Urothelium cell line (cell line): ENCODE measurements around the gene DIS3.
A peak's percentile ranks its signal among the peaks of the same experiment; 100 is the strongest.
"Not testable (repeated sequence)": the region's sequence is repeated elsewhere in the genome, so short reads cannot be mapped to it uniquely, and the experiment has no call there.

Experiments
- DNase-seq: peaks from one replicate; pipeline ENCODE4 v3.0.0; 2011; ENCODE audit warnings: low spot score, mixed read lengths
- FAIRE-seq: peaks from 2 replicates; lab custom pipeline; 2011; peaks lifted over from hg19 to GRCh38; lab: Jason Lieb, UNC

The DIS3 gene, protein sequence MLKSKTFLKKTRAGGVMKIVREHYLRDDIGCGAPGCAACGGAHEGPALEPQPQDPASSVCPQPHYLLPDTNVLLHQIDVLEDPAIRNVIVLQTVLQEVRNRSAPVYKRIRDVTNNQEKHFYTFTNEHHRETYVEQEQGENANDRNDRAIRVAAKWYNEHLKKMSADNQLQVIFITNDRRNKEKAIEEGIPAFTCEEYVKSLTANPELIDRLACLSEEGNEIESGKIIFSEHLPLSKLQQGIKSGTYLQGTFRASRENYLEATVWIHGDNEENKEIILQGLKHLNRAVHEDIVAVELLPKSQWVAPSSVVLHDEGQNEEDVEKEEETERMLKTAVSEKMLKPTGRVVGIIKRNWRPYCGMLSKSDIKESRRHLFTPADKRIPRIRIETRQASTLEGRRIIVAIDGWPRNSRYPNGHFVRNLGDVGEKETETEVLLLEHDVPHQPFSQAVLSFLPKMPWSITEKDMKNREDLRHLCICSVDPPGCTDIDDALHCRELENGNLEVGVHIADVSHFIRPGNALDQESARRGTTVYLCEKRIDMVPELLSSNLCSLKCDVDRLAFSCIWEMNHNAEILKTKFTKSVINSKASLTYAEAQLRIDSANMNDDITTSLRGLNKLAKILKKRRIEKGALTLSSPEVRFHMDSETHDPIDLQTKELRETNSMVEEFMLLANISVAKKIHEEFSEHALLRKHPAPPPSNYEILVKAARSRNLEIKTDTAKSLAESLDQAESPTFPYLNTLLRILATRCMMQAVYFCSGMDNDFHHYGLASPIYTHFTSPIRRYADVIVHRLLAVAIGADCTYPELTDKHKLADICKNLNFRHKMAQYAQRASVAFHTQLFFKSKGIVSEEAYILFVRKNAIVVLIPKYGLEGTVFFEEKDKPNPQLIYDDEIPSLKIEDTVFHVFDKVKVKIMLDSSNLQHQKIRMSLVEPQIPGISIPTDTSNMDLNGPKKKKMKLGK

GRCh38 chr13:72781451-72782439 lies at the start of gene DIS3, which contains the start of gene PIBF1:
Gene DIS3 (minus strand): TSS chr13:72781900. CDS start chr13:72781832, 68 bp downstream.
Gene PIBF1 (plus strand): TSS chr13:72782133. CDS start chr13:72783470, 1,337 bp downstream.
- peak; percentile 65 for FAIRE-seq
- peak; percentile 93 for DNase-seq

- FAIRE-seq = no peak
- no peak for DNase-seq
Observed at GRCh38 chr13:72823724-72824123, 42.0 kb upstream of the DIS3 start.

GRCh38 chr13:72823081-72823480 lies 41.4 kb upstream of the DIS3 start:
- FAIRE-seq = no peak
- DNase-seq = no peak

DNA sequence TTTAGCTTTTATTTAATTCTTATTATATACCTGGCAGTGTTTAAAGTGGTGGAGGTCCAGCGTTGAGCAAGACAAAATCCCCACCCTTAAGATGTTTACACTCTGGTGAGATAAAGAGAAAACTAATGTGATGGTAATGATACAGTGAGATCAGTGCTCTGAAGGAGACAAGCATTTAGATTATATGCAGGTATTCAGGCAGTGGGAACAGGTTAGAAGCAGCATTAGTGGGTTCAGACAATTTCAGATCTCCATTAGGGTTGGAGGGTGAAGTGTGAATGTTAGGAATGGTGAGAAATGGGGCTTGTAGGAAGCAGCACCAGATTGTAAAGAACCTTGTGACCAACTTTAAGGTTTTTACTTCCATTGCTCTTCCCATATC lies 39.2 kb upstream of the DIS3 start:
- no peak for DNase-seq
- FAIRE-seq = no peak

- FAIRE-seq (no peak), DNase-seq (no peak)
Observed at GRCh38 chr13:72820156-72820897, 38.6 kb upstream of the DIS3 start.

GRCh38 chr13:72808917-72809500 lies 27.3 kb upstream of the DIS3 start:
- no peak for FAIRE-seq
- DNase-seq = peak; percentile 0

DNA sequence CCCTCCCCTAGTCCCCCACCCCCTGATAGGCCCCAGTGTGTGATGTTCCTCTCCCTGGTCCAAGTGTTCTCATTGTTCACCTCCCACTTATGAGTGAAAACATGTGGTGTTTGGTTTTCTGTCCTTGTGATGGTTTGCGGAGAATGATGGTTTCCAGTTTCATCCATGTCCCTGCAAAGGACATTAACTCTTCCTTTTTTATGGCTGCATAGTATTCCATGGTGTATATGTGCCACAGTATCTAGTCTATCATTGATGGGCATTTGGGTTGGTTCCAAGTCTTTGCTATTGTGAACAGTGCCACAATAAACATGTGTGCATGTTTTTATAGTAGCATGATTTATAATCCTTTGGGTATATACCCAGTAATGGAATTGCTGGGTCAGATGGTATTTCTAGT lies 24.8 kb upstream of the DIS3 start:
- FAIRE-seq, DNase-seq: not testable (repeated sequence)

DNA sequence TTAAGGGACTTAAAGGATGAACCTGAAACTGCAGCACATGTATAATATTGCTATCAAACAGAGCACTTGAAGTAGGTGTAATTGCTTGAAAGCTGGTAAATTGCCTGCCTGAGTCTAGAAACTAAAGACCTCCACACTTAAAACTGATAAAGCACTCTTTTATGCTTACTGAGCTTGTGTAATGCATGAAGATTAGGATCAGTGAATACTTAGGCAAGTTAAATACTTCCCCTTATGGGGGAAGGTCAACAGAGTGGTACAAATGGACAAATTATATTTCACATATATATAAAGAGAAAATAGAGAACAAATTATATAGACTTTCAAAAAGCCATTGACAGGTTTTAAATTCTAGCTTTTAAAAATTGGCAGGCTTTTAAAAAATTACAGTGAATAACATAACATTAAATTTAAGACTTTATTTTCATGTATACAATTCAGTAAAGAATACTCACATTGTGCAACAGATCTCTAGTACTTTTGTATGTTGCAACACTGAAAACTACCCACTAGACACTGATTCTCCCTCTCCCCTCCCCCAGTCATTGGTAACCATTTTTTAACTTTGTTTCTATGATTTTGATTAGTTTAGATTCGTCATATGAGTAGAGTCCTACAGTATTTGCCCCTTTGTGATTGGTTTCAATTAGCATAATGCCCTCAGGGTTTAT lies 24.1 kb upstream of the DIS3 start:
- DNase-seq (no peak), FAIRE-seq (no peak)

DNA sequence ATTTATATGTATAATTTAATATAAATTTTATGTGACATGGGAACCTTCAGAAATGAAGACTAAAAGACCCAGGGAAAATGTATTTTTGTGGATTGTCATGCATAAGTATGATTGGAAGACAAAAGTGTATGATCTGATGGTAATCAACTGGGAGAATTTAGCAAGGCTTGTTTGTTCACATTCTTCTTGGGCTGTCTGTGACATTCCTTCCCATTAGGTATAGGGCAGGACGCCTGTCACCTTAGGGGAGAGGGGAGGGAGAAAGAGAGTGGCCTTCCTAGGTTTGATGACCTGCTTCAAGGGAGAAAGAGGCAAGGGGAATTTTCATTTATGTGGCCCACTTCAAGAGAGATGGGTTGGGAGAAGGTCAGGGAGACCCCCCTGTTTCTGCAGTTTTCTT lies 22.6 kb upstream of the DIS3 start:
- DNase-seq = no peak
- FAIRE-seq = no peak

GRCh38 chr13:72798817-72799216 lies 17.1 kb upstream of the DIS3 start:
- DNase-seq = no peak
- FAIRE-seq = no peak

- FAIRE-seq = no peak
Observed at GRCh38 chr13:72792640-72793039, 10.9 kb upstream of the DIS3 start.

DNA sequence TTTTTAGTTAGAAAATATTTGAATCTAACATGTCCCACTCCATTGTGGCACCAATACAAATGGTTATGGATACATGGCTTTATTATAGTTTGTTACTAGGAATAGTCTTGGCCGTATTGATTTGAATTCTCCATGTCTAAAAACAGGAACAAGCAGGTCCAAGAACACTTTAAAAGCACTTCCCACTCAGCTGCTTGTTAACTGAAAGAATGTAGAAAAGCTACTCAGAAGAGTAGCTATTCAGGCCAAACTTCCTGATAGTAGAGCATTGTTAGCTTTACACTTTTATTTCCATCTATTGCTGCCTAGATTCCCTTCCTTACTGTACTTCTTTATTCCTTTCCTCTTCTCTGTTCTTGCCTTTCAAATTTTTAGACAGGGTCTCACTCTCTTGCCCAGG lies 7.1 kb upstream of the DIS3 start:
- DNase-seq = no peak
- no peak for FAIRE-seq

More at GRCh38 chr13:72792640-72793039, 10.9 kb upstream of the DIS3 start:
- DNase-seq = no peak

- FAIRE-seq, DNase-seq: not testable (repeated sequence)
Observed at GRCh38 chr13:72784679-72785078, 3.0 kb upstream of the DIS3 start.

GRCh38 chr13:72782717-72783116 lies 1.0 kb upstream of the DIS3 start:
- FAIRE-seq = no peak

DNA sequence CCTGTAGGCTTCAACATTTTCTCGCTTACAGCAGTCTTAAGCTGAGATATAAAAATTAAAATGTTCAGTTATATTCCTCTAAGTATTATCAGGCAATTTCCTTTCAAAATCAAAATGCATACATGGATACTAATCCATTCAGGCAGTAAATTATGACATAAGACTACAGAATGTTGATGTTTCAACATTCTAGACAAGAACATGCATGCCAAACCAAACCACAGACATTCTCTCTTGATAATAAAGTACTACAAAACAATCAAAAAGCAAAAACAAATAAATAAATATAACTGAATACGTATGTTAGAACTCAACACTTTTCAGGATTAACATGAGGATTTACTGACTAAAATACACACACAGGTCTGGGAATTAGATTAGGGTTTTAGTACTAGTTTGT lies 7.7 kb downstream of the DIS3 start:
- DNase-seq (no peak), FAIRE-seq (no peak)

More at GRCh38 chr13:72782717-72783116, 1.0 kb upstream of the DIS3 start:
- DNase-seq = no peak

GRCh38 chr13:72763411-72763810 lies 18.3 kb downstream of the DIS3 start:
- FAIRE-seq (no peak), DNase-seq (no peak)

GRCh38 chr13:72760189-72760588 lies 21.5 kb downstream of the DIS3 start:
- FAIRE-seq = no peak
- DNase-seq = no peak

- DNase-seq (no peak), FAIRE-seq (no peak)
Observed at GRCh38 chr13:72757792-72758535, 23.7 kb downstream of the DIS3 start.
